H1 (cell line): ENCODE results near the gene RSU1.

Source experiments
- BACH1 ChIP-seq: IDR thresholded peaks from 2 replicates; pipeline ENCODE4 v1.6.1; 2012; ENCODE audit warnings: low read length, improper control_type of control experiment
- CREB1 ChIP-seq: IDR thresholded peaks from 2 replicates; pipeline ENCODE4 v1.6.1; 2012; ENCODE audit warnings: inconsistent platforms
- EP300 ChIP-seq, 2 experiments: IDR thresholded peaks; 1 replicate in 1 of 2; 2 replicates in 1 of 2; pipeline ENCODE4 v1.6.1; 2011 to 2012; ENCODE audit warnings: low read depth in 2 of 2, low read length in 2 of 2, mild to moderate bottlenecking in 2 of 2, borderline replicate concordance in 1 of 2, inconsistent platforms in 1 of 2, moderate library complexity in 1 of 2
- HDAC6 ChIP-seq: IDR thresholded peaks from one replicate; pipeline ENCODE4 v1.7.1; 2012; ENCODE audit warnings: low read depth, mild to moderate bottlenecking, inconsistent platforms, low read length, moderate library complexity
- JUN ChIP-seq: IDR thresholded peaks from 2 replicates; pipeline ENCODE4 v1.6.1; 2011; ENCODE audit warnings: low read depth, mild to moderate bottlenecking, improper control_type of control experiment, low read length
- JUND ChIP-seq: IDR thresholded peaks from 2 replicates; pipeline ENCODE4 v1.6.1; 2011; ENCODE audit warnings: mild to moderate bottlenecking, improper control_type of control experiment, low read length
- MAFK ChIP-seq: IDR thresholded peaks from 2 replicates; pipeline ENCODE4 v1.6.1; 2012; ENCODE audit warnings: low read depth, mild to moderate bottlenecking, improper control_type of control experiment, low read length
- NRF1 ChIP-seq: IDR thresholded peaks from 2 replicates; pipeline ENCODE4 v1.6.1; 2011; ENCODE audit warnings: mild to moderate bottlenecking, low read depth, low read length, improper control_type of control experiment
- POLR2A ChIP-seq, 2 experiments: IDR thresholded peaks; 1 replicate in 1 of 2; 2 replicates in 1 of 2; pipeline ENCODE4 v1.6.1; 2011; ENCODE audit warnings: low read depth in 2 of 2, low read length in 2 of 2, mild to moderate bottlenecking in 2 of 2; ENCODE audit errors: control extremely low read depth in 1 of 2
- POLR2AphosphoS5 ChIP-seq: IDR thresholded peaks from 2 replicates; pipeline ENCODE4 v1.6.1; 2011; ENCODE audit warnings: low read depth, low read length
- SP1 ChIP-seq: IDR thresholded peaks from 2 replicates; pipeline ENCODE4 v1.6.1; 2011; ENCODE audit warnings: low read depth, low read length
- TEAD4 ChIP-seq: IDR thresholded peaks from 2 replicates; pipeline ENCODE4 v1.6.1; 2012; ENCODE audit warnings: low read depth, low read length, inconsistent platforms, mixed read lengths
- TF ChIP-seq, protein P1 (sequence below), 3 experiments: IDR thresholded peaks; 1 replicate in 2 of 3; 2 replicates in 1 of 3; pipeline versions ENCODE4 v1.5.1 to v1.6.1; 2011; ENCODE audit warnings: low read length in 3 of 3, mild to moderate bottlenecking in 3 of 3, inconsistent platforms in 2 of 3, low read depth in 1 of 3, moderate library complexity in 1 of 3; ENCODE audit not compliant: insufficient read depth in 1 of 3; ENCODE audit errors: control extremely low read depth in 1 of 3
- TF ChIP-seq, protein P2 (sequence below): IDR thresholded peaks from 2 replicates; pipeline ENCODE4 v1.6.1; 2011; ENCODE audit warnings: low read length, improper control_type of control experiment

DNA sequence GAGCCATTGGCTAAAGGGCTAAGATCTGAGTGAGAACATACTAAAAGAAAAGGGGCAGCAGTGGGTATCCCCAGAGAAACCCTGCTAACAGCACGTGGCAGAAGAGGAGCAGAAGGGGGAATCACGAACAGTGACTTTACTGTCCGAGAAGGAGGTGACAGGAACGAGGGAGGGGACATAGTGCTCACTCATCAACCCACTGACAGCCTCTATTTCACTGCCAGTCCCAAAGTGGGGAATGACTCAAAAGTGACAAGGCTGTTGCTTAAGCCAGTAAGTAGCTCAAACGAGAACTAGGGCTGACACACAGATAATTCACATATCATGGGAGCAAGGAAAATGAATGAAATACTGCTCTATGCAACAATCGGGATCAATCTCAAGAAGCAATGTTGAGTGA lies 92.7 kb downstream of the RSU1 start:
- TF ChIP-seq, protein P1, sequence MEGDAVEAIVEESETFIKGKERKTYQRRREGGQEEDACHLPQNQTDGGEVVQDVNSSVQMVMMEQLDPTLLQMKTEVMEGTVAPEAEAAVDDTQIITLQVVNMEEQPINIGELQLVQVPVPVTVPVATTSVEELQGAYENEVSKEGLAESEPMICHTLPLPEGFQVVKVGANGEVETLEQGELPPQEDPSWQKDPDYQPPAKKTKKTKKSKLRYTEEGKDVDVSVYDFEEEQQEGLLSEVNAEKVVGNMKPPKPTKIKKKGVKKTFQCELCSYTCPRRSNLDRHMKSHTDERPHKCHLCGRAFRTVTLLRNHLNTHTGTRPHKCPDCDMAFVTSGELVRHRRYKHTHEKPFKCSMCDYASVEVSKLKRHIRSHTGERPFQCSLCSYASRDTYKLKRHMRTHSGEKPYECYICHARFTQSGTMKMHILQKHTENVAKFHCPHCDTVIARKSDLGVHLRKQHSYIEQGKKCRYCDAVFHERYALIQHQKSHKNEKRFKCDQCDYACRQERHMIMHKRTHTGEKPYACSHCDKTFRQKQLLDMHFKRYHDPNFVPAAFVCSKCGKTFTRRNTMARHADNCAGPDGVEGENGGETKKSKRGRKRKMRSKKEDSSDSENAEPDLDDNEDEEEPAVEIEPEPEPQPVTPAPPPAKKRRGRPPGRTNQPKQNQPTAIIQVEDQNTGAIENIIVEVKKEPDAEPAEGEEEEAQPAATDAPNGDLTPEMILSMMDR (IDR thresholded peaks at IDR 0.05; ENCODE audit: control extremely low read depth in 1 of 3, insufficient read depth in 1 of 3, low read depth in 1 of 3, low read length in 3 of 3), result no peak
- no peak for TF ChIP-seq NRF1
- no peak for TF ChIP-seq JUN
- TF ChIP-seq POLR2AphosphoS5, result no peak
- TF ChIP-seq EP300 (IDR thresholded peaks at IDR 0.05; ENCODE audit: borderline replicate concordance in 1 of 2, low read depth in 2 of 2, low read length in 2 of 2), result no peak
- no peak for TF ChIP-seq TEAD4
- no peak for TF ChIP-seq CREB1
- TF ChIP-seq POLR2A (IDR thresholded peaks at IDR 0.05; ENCODE audit: control extremely low read depth in 1 of 2, low read depth in 2 of 2, low read length in 2 of 2), result no peak
- TF ChIP-seq HDAC6, result no peak
- no peak for TF ChIP-seq SP1
- TF ChIP-seq MAFK, result no peak
- TF ChIP-seq, protein P2, sequence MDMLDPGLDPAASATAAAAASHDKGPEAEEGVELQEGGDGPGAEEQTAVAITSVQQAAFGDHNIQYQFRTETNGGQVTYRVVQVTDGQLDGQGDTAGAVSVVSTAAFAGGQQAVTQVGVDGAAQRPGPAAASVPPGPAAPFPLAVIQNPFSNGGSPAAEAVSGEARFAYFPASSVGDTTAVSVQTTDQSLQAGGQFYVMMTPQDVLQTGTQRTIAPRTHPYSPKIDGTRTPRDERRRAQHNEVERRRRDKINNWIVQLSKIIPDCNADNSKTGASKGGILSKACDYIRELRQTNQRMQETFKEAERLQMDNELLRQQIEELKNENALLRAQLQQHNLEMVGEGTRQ, result no peak
- no peak for TF ChIP-seq BACH1
- TF ChIP-seq JUND, result no peak
